GM18858 (cell line): ENCODE data around the gene DUSP16.
"Not testable (repeated sequence)": the region's sequence is repeated elsewhere in the genome, so short reads cannot be mapped to it uniquely, and the experiment has no call there.

Source experiments
- ATAC-seq: cut with Tn5 transposase; IDR thresholded peaks from one replicate; pipeline ENCODE4 v1.9.1; 2021; ENCODE audit not compliant: unreplicated experiment

The DUSP16 gene

GRCh38 chr12:12562585-12563261 lies at the start of gene DUSP16:
Gene DUSP16, minus strand, starts transcription at chr12:12562863. Its CDS starts 41,765 bp downstream, at chr12:12521098.
- peak; percentile 52 for ATAC-seq

- ATAC-seq: no peak
These were observed 49.7 kb upstream of the DUSP16 start for GRCh38 chr12:12612358-12612757.

GRCh38 chr12:12611512-12612306 lies 49.0 kb upstream of the DUSP16 start, which contains the start of gene CREBL2:
Gene CREBL2, plus strand, starts transcription at chr12:12611876. Its CDS starts 297 bp downstream, at chr12:12612173.
- ATAC-seq: peak; percentile 42

GRCh38 chr12:12610711-12611110 lies 48.0 kb upstream of the DUSP16 start:
- ATAC-seq: no peak

- no peak for ATAC-seq
These were observed 47.0 kb upstream of the DUSP16 start for GRCh38 chr12:12609692-12610091.

- ATAC-seq: no peak
These were observed 45.9 kb upstream of the DUSP16 start for GRCh38 chr12:12608557-12608957.

GRCh38 chr12:12606781-12607589 lies 44.3 kb upstream of the DUSP16 start:
- ATAC-seq: peak; percentile 39

GRCh38 chr12:12604740-12605139 lies 42.1 kb upstream of the DUSP16 start:
- ATAC-seq: no peak

- ATAC-seq: no peak
These were observed 38.0 kb upstream of the DUSP16 start for GRCh38 chr12:12600659-12601058.

GRCh38 chr12:12599750-12600643 lies 37.3 kb upstream of the DUSP16 start:
- ATAC-seq: no peak

- no peak for ATAC-seq
These were observed 36.2 kb upstream of the DUSP16 start for GRCh38 chr12:12598864-12599263.

- ATAC-seq: not testable (repeated sequence)
These were observed 33.9 kb upstream of the DUSP16 start for GRCh38 chr12:12596598-12596997.

- not testable (repeated sequence) for ATAC-seq
These were observed 33.3 kb upstream of the DUSP16 start for GRCh38 chr12:12595929-12596328.

- no peak for ATAC-seq
These were observed 30.3 kb upstream of the DUSP16 start for GRCh38 chr12:12592930-12593329.

- ATAC-seq: no peak
These were observed 28.3 kb upstream of the DUSP16 start for GRCh38 chr12:12590961-12591360.

GRCh38 chr12:12588436-12588835 lies 25.8 kb upstream of the DUSP16 start:
- not testable (repeated sequence) for ATAC-seq

- no peak for ATAC-seq
These were observed 25.2 kb upstream of the DUSP16 start for GRCh38 chr12:12587878-12588277.

- no peak for ATAC-seq
These were observed 24.4 kb upstream of the DUSP16 start for GRCh38 chr12:12586879-12587675.

GRCh38 chr12:12585115-12585863 lies 22.6 kb upstream of the DUSP16 start:
- ATAC-seq: no peak
